Vagina (tissue), 2 donors: ENCODE data around the gene TSEN15. TPM values are rescaled to one million over a fixed set of nuclear protein-coding genes. Genes with fewer than 3 reads are reported as not detected.

Source experiments
- DNase-seq, 2 donors: peaks; one replicate each; pipeline ENCODE4 v3.0.0-alpha.2; 2017; ENCODE audit errors: extremely low spot score in 2 of 2
- H3K27ac ChIP-seq: fragments of 200-600 bp; sonication (generic); one replicate; pipeline ENCODE4 v1.5.1; 2019
- H3K27me3 ChIP-seq: fragments of 200-600 bp; sonication (generic); one replicate; pipeline ENCODE4 v1.5.1; 2019
- H3K36me3 ChIP-seq, 2 donors: fragments of 200-600 bp; sonication (generic); one replicate each; pipeline ENCODE4 v1.5.1; 2017 to 2019
- H3K4me1 ChIP-seq: fragments of 200-600 bp; sonication (generic); one replicate; pipeline ENCODE4 v1.5.1; 2019
- H3K4me3 ChIP-seq, 2 donors: fragments of 200-600 bp; sonication (generic); 1 replicate in 1 of 2; 2 replicates in 1 of 2; pipeline ENCODE4 v1.5.1; 2016 to 2019
- H3K9me3 ChIP-seq: fragments of 200-600 bp; sonication (generic); one replicate; pipeline ENCODE4 v1.5.1; 2019
- POLR2A ChIP-seq, 2 donors: fragments of 450-650 bp; IDR thresholded peaks; one replicate each; pipeline ENCODE4 v1.6.1; 2017; ENCODE audit warnings: antibody characterized with exemption in 2 of 2, mild to moderate bottlenecking in 2 of 2, moderate library complexity in 2 of 2
- POLR2AphosphoS5 ChIP-seq, 2 donors: sonication (generic); formaldehyde crosslinking; IDR thresholded peaks; one replicate each; pipeline ENCODE4 v1.9.0; 2017; ENCODE audit warnings: antibody characterized with exemption in 2 of 2, mild to moderate bottlenecking in 2 of 2, low read depth in 1 of 2; ENCODE audit not compliant: insufficient read depth in 1 of 2
- intact Hi-C: fragments of 100-400 bp; cut with DNase I; formaldehyde crosslinking; loops from one replicate; pipeline ENCODE4 v1.15.1; 2023
- total RNA-seq: library from RNA; depleted of rRNA; stranded (reverse); fragments of >200 nt; gene quantifications from one replicate; pipeline ENCODE4 v1.2.3, GENCODE V29; 2016
- TF ChIP-seq, protein P1 (sequence below), 3 experiments: fragments of 450-650 bp in 2 of 3; fragments of 200-600 bp in 1 of 3; sonication (generic) in 1 of 3; IDR thresholded peaks; one replicate each; pipeline ENCODE4 v1.5.1; 2017 to 2019; ENCODE audit warnings: antibody characterized with exemption in 3 of 3, mild to moderate bottlenecking in 2 of 3, moderate library complexity in 2 of 3

The TSEN15 gene
- total RNA-seq, 1 donor from 2014 or later: 18.4 TPM

DNA sequence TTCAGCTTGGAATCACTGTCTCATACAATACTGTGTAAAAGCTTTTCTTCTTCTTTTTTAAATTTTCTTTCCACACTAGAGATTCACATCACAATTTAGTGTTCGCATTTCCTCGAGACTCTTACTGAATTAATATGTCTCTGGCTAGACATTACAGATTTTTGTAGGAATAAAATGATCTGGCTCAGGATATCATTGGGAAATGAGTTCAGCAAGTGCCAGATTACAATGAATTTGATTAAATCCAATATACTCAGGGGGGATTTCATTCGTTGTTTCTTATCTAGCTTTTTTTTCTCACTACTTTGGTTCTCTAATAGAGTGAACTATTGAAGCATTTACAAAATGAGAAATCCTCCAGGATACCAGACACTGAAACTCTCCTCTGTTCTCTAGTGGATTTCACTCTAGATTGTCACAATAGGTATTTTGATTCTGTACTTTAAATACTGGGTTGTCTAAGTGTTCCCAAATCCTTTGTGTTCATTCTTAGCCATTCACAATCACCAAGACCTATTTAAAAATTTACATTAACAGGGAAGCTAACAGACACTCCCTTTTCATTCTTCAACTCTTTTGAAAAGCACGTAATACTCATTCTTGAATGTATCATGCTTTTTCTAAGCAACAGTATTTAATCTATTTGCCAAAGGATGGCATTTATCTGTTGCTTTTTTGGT is 2.8 kb upstream of the TSEN15 start:
- H3K4me1 ChIP-seq: peaks cover 27% of the 10 kb centered on the region
- no peaks in the 10 kb centered on the region for H3K27me3 ChIP-seq
- no peak for TF ChIP-seq POLR2A (IDR thresholded peaks at IDR 0.05)
- no peak for TF ChIP-seq POLR2AphosphoS5 (IDR thresholded peaks at IDR 0.05; ENCODE audit: insufficient read depth in 1 of 2, low read depth in 1 of 2)
- TF ChIP-seq, protein P1, sequence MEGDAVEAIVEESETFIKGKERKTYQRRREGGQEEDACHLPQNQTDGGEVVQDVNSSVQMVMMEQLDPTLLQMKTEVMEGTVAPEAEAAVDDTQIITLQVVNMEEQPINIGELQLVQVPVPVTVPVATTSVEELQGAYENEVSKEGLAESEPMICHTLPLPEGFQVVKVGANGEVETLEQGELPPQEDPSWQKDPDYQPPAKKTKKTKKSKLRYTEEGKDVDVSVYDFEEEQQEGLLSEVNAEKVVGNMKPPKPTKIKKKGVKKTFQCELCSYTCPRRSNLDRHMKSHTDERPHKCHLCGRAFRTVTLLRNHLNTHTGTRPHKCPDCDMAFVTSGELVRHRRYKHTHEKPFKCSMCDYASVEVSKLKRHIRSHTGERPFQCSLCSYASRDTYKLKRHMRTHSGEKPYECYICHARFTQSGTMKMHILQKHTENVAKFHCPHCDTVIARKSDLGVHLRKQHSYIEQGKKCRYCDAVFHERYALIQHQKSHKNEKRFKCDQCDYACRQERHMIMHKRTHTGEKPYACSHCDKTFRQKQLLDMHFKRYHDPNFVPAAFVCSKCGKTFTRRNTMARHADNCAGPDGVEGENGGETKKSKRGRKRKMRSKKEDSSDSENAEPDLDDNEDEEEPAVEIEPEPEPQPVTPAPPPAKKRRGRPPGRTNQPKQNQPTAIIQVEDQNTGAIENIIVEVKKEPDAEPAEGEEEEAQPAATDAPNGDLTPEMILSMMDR (IDR thresholded peaks at IDR 0.05): no peak
- no peaks in the 10 kb centered on the region for H3K9me3 ChIP-seq
- no peak for DNase-seq
- intact Hi-C loops: no loop called here
- no peak overlapping the region for H3K27ac ChIP-seq
- H3K4me3 ChIP-seq: no peak overlapping the region
- H3K36me3 ChIP-seq: no peaks in the 10 kb centered on the region

DNA sequence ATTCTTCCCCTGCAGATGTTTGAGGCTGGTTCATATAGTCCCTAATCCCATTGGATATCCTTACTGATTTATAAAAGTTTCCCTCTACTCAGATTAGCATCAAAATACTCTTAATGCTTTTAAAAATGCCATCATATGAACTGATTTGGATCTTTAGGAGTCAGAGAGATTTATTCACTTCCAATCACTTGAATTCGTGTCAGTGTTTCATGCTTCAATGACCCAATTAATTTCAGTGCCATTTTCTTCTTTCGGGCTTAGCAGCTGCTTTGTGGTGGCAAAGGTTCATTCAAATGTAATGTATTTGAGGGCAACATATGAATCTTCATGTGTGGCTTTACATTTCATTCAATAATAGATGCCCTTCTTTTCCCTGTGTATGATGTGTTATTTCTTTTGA is 2.2 kb upstream of the TSEN15 start:
- Histone ChIP-seq H3K36me3 (no peaks in the 10 kb centered on the region), H3K4me3 (no peak overlapping the region), H3K4me1 (peaks cover 30% of the 10 kb centered on the region), H3K27ac (no peak overlapping the region), H3K27me3 (no peaks in the 10 kb centered on the region), H3K9me3 (no peaks in the 10 kb centered on the region)
- intact Hi-C loops: no loop called here
- no peak for DNase-seq
- TF ChIP-seq, protein P1 (IDR thresholded peaks at IDR 0.05): no peak
- TF ChIP-seq POLR2A (IDR thresholded peaks at IDR 0.05) (no peak), POLR2AphosphoS5 (IDR thresholded peaks at IDR 0.05; ENCODE audit: insufficient read depth in 1 of 2, low read depth in 1 of 2) (no peak)

DNA sequence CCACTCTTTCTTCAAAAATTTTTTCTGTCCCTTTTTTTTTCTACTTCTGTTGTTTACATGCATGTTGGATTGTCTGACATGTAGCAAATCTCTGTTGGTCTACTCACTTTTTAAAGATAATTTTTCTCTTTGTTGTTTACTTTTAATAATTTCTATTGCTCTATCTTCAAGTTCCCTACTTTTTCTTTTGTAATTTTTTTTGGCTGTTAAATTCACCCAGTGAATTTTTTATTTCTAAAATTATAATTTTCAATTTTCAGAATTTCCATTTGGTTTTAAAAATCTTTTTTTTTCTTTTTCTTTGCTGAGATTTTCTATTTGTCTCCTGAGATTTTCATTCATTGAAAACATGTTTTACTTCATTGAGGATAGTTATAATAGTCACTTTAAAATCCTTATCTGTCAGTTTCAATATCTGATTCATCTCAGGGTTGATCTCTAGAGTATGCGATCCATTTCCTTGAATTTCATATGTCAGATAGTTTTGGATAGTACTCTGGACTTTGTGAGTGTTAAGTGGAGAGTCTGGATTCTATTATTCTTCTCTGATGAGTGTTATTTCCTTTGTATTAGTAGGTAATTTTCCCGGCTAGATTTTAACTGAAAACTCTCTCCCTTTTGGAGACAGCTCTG is 1.6 kb upstream of the TSEN15 start:
- intact Hi-C loops: no loop called here
- Histone ChIP-seq H3K27me3 (no peaks in the 10 kb centered on the region), H3K4me3 (no peak overlapping the region), H3K9me3 (no peaks in the 10 kb centered on the region), H3K36me3 (no peaks in the 10 kb centered on the region), H3K27ac (no peak overlapping the region), H3K4me1 (peaks cover 30% of the 10 kb centered on the region)
- no peak for DNase-seq
- TF ChIP-seq POLR2A (IDR thresholded peaks at IDR 0.05) (no peak), POLR2AphosphoS5 (IDR thresholded peaks at IDR 0.05; ENCODE audit: insufficient read depth in 1 of 2, low read depth in 1 of 2) (no peak)
- TF ChIP-seq, protein P1 (IDR thresholded peaks at IDR 0.05): no peak

DNA sequence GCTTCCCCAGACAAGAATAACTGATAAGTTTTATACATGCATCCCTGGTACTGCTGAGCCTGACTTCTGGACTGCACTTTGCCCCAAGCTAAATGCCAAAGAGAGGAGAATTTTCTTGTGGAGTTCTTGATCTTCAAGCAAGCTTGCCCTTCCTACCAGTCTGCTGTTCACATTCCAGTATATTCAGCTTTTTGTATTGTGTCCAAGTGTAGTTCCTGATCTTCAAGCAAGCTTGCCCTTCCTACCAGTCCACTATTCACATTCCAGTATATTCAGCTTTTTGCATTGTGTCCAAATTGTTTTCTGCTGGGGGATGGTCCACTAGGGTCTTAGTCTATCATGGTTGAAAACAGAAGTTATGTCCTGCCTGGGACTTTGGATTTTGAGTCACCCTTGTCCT is 894 bp upstream of the TSEN15 start:
- peak overlapping the region; percentile 88 to 93 for H3K4me3 ChIP-seq
- no peaks in the 10 kb centered on the region for H3K27me3 ChIP-seq
- no peaks in the 10 kb centered on the region for H3K36me3 ChIP-seq
- peaks cover 30% of the 10 kb centered on the region for H3K4me1 ChIP-seq
- TF ChIP-seq POLR2A (IDR thresholded peaks at IDR 0.05) (no peak), POLR2AphosphoS5 (IDR thresholded peaks at IDR 0.05; ENCODE audit: insufficient read depth in 1 of 2, low read depth in 1 of 2) (no peak)
- TF ChIP-seq, protein P1 (IDR thresholded peaks at IDR 0.05): no peak
- DNase-seq: no peak
- no peaks in the 10 kb centered on the region for H3K9me3 ChIP-seq
- intact Hi-C loops: no loop called here
- H3K27ac ChIP-seq: peak overlapping the region; percentile 79

DNA sequence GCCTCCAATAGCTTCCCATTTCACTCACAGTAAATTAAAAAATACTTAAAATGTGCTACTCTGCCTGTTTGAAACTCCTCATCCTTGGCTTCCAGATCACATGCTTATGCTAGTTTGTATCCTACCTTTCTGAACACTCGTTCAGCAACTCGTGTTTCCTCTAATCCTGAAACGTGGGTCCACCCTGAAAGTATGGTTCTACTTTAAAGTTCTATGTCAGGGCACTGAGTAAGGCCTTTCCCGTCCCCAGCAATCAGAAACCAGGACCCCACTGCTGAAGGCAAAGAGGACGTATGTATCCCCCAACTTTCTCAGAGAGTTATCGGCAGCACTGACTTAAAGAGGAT is 419 bp upstream of the TSEN15 start:
- Histone ChIP-seq H3K27me3 (no peaks in the 10 kb centered on the region), H3K4me1 (peaks cover 30% of the 10 kb centered on the region), H3K36me3 (no peaks in the 10 kb centered on the region), H3K4me3 (peak overlapping the region; percentile 88 to 93), H3K27ac (peak overlapping the region; percentile 79), H3K9me3 (no peaks in the 10 kb centered on the region)
- intact Hi-C loops: no loop called here
- TF ChIP-seq POLR2AphosphoS5 (IDR thresholded peaks at IDR 0.05; ENCODE audit: insufficient read depth in 1 of 2, low read depth in 1 of 2) (no peak), POLR2A (IDR thresholded peaks at IDR 0.05) (no peak)
- TF ChIP-seq, protein P1 (IDR thresholded peaks at IDR 0.05): no peak
- DNase-seq: no peak
